A549 (cell line): ENCODE results near the gene STAT5A.

Source experiments
- EP300 ChIP-seq, 2 experiments: fragments of >200 bp; sonication (Bioruptor Twin); formaldehyde crosslinking; IDR thresholded peaks; 2 replicates in 1 of 2; 3 replicates in 1 of 2; pipeline ENCODE4 v1.6.1; 2016 to 2017
- MYC ChIP-seq: IDR thresholded peaks from 2 replicates; pipeline ENCODE4 v1.6.1; 2012; ENCODE audit warnings: mild to moderate bottlenecking, inconsistent platforms, low read length, improper control_type of control experiment, borderline replicate concordance
- NR3C1 ChIP-seq: fragments of >200 bp; sonication (Bioruptor Twin); formaldehyde crosslinking; IDR thresholded peaks from 3 replicates; pipeline ENCODE4 v1.6.1; 2017
- POLR2A ChIP-seq: IDR thresholded peaks from 2 replicates; pipeline ENCODE4 v1.6.1; 2012; ENCODE audit warnings: mild to moderate bottlenecking, low read length
- RCOR1 ChIP-seq: fragments of 150-350 bp; IDR thresholded peaks from 2 replicates; pipeline ENCODE4 v1.6.1; 2014; ENCODE audit warnings: antibody characterized with exemption, low read length, low read depth
- RFX5 ChIP-seq: fragments of 450-650 bp; IDR thresholded peaks from 2 replicates; pipeline ENCODE4 v1.7.1; 2014; ENCODE audit warnings: antibody characterized with exemption, mild to moderate bottlenecking, moderate library complexity
- TF ChIP-seq, protein P1 (sequence below): IDR thresholded peaks from 2 replicates; pipeline ENCODE4 v1.6.1; 2012
- TF ChIP-seq, protein P2 (sequence below): fragments of >200 bp; sonication (Bioruptor Twin); formaldehyde crosslinking; IDR thresholded peaks from 3 replicates; pipeline ENCODE4 v1.5.1; 2016

- TF ChIP-seq, protein P1, sequence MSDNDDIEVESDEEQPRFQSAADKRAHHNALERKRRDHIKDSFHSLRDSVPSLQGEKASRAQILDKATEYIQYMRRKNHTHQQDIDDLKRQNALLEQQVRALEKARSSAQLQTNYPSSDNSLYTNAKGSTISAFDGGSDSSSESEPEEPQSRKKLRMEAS, result no peak; the same call in 1 of the 2 replicates
- TF ChIP-seq POLR2A (no peak), RFX5 (no peak), MYC (no peak), NR3C1 (no peak), EP300 (IDR thresholded peaks at IDR 0.05) (no peak), RCOR1 (no peak)
- TF ChIP-seq, protein P2, sequence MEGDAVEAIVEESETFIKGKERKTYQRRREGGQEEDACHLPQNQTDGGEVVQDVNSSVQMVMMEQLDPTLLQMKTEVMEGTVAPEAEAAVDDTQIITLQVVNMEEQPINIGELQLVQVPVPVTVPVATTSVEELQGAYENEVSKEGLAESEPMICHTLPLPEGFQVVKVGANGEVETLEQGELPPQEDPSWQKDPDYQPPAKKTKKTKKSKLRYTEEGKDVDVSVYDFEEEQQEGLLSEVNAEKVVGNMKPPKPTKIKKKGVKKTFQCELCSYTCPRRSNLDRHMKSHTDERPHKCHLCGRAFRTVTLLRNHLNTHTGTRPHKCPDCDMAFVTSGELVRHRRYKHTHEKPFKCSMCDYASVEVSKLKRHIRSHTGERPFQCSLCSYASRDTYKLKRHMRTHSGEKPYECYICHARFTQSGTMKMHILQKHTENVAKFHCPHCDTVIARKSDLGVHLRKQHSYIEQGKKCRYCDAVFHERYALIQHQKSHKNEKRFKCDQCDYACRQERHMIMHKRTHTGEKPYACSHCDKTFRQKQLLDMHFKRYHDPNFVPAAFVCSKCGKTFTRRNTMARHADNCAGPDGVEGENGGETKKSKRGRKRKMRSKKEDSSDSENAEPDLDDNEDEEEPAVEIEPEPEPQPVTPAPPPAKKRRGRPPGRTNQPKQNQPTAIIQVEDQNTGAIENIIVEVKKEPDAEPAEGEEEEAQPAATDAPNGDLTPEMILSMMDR, result no peak
Measured at GRCh38 chr17:42288803-42289610, 709 bp downstream of the STAT5A start.
